Transverse colon (tissue), 4 donors: ENCODE data around the gene SIGLEC15. TPM values are rescaled to one million over a fixed set of nuclear protein-coding genes. Genes with fewer than 3 reads are reported as not detected.
"Not testable (repeated sequence)": the region's sequence is repeated elsewhere in the genome, so short reads cannot be mapped to it uniquely, and the experiment has no call there.

Experiments used
- DNase-seq: peaks from one replicate; pipeline ENCODE4 v3.0.0-alpha.2; 2019
- H3K27ac ChIP-seq, 4 donors: fragments of 200-600 bp; sonication (generic); 2 replicates each; pipeline ENCODE4 v1.5.1; 2016 to 2018; ENCODE audit warnings: inconsistent platforms in 4 of 4
- H3K27me3 ChIP-seq: fragments of 200-600 bp; sonication (generic); 2 replicates; pipeline ENCODE4 v1.5.1; 2017; ENCODE audit warnings: inconsistent platforms
- H3K36me3 ChIP-seq, 4 donors: fragments of 200-600 bp; sonication (generic); 2 replicates each; pipeline ENCODE4 v1.5.1; 2017 to 2019; ENCODE audit warnings: inconsistent platforms in 4 of 4
- H3K4me1 ChIP-seq, 4 donors: fragments of 200-600 bp; sonication (generic); 2 replicates each; pipeline ENCODE4 v1.5.1; 2017 to 2020; ENCODE audit warnings: inconsistent platforms in 4 of 4
- H3K4me3 ChIP-seq, 4 donors: fragments of 200-600 bp; sonication (generic); 1 replicate in 1 of 4; 2 replicates in 3 of 4; pipeline versions ENCODE4 v1.5.1 to v1.6.1; 2017 to 2019; ENCODE audit warnings: inconsistent platforms in 4 of 4
- H3K9me3 ChIP-seq, 2 donors: fragments of 200-600 bp; sonication (generic); 2 replicates each; pipeline ENCODE4 v1.5.1; 2017 to 2019; ENCODE audit warnings: inconsistent platforms in 2 of 2
- CTCF ChIP-seq, 5 experiments: fragments of 200-600 bp in 3 of 5; fragments of 450-650 bp in 2 of 5; sonication (generic) in 3 of 5; IDR thresholded peaks; 1 replicate in 2 of 5; 2 replicates in 3 of 5; pipeline ENCODE4 v1.5.1; 2016 to 2017; ENCODE audit warnings: antibody characterized with exemption in 5 of 5, inconsistent platforms in 3 of 5, mild to moderate bottlenecking in 2 of 5, moderate library complexity in 1 of 5
- EP300 ChIP-seq: sonication (generic); formaldehyde crosslinking; IDR thresholded peaks from one replicate; pipeline ENCODE4 v1.6.1; 2017; ENCODE audit warnings: antibody characterized with exemption, low read depth
- POLR2A ChIP-seq: fragments of 450-650 bp; IDR thresholded peaks from one replicate; pipeline ENCODE4 v1.6.1; 2016; ENCODE audit warnings: antibody characterized with exemption, mild to moderate bottlenecking, moderate library complexity
- POLR2AphosphoS5 ChIP-seq, 3 donors: sonication (generic); formaldehyde crosslinking; IDR thresholded peaks; one replicate each; pipeline ENCODE4 v1.6.1; 2016; ENCODE audit warnings: antibody characterized with exemption in 3 of 3
- WGBS, 2 donors: methylation state at CpG; one replicate each; pipeline ENCODE4 v1.1.5; 2018; ENCODE audit warnings: low coverage in 1 of 2; 5-methylcytosine and 5-hydroxymethylcytosine counted together
- in situ Hi-C, 4 donors: fragments of 200-750 bp; cut with MboI; loops; one replicate each; pipeline versions ENCODE4 v1.15.0 to v1.15.1; 2017; ENCODE audit warnings: low sequenced_read_pairs in 3 of 4, low pct_ligation_motif_present in 1 of 4, low pct_unique_long_range_greater_than_20kb in 1 of 4
- intact Hi-C: fragments of 100-400 bp; cut with DNase I; formaldehyde crosslinking; loops from one replicate; pipeline ENCODE4 v1.15.1; 2023; ENCODE audit warnings: low total_unique reads
- total RNA-seq, 4 donors: library from RNA; depleted of rRNA; stranded (reverse); fragments of >200 nt; gene quantifications; one replicate each; pipeline ENCODE4 v1.1.0, GENCODE V29; 2016

The SIGLEC15 gene
- total RNA-seq, 4 donors from 2014 or later: not detected

GRCh38 chr18:45841765-45842442 is 16.4 kb downstream of the SIGLEC15 start:
- H3K36me3 ChIP-seq: no peaks in the 10 kb centered on the region
- intact Hi-C loops: no loop called here
- H3K4me3 ChIP-seq: no peak overlapping the region
- no peak for DNase-seq
- H3K9me3 ChIP-seq: no peaks in the 10 kb centered on the region
- H3K4me1 ChIP-seq: peaks cover 6 to 23% (median 19%) of the 10 kb centered on the region in 4 donors
- peaks cover 31% of the 10 kb centered on the region for H3K27me3 ChIP-seq
- 89 to 92% methylated on average over 3 to 12 of the region's 12 CpGs for WGBS, 2 donors
- no peak for TF ChIP-seq POLR2A
- TF ChIP-seq EP300: no peak
- no peak for TF ChIP-seq POLR2AphosphoS5 (IDR thresholded peaks at IDR 0.05)
- TF ChIP-seq CTCF (IDR thresholded peaks at IDR 0.05): no peak
- H3K27ac ChIP-seq: no peak overlapping the region
- in situ Hi-C loops: no loop called here

GRCh38 chr18:45843019-45843418 is 17.5 kb downstream of the SIGLEC15 start:
- Histone ChIP-seq H3K4me3 (no peak overlapping the region), H3K36me3 (no peaks in the 10 kb centered on the region), H3K4me1 (peaks cover 2 to 12% (median 9%) of the 10 kb centered on the region in 4 donors), H3K27me3 (peaks cover 20% of the 10 kb centered on the region), H3K9me3 (no peaks in the 10 kb centered on the region), H3K27ac (no peak overlapping the region)
- no peak for DNase-seq
- intact Hi-C loops (no loop called here), in situ Hi-C loops (no loop called here)
- WGBS, 2 donors: 80 to 89% methylated on average over 4 to 9 of the region's 9 CpGs
- no peak for TF ChIP-seq CTCF (IDR thresholded peaks at IDR 0.05)
- TF ChIP-seq POLR2AphosphoS5 (IDR thresholded peaks at IDR 0.05): no peak
- no peak for TF ChIP-seq POLR2A
- TF ChIP-seq EP300: no peak

GRCh38 chr18:45844938-45845337 is 19.5 kb downstream of the SIGLEC15 start:
- 72 to 75% methylated on average over 2 to 7 of the region's 7 CpGs for WGBS, 2 donors
- Histone ChIP-seq H3K9me3 (no peaks in the 10 kb centered on the region), H3K27me3 (peaks cover under 1% of the 10 kb centered on the region), H3K4me1 (no peaks in the 10 kb centered on the region), H3K36me3 (no peaks in the 10 kb centered on the region), H3K4me3 (no peak overlapping the region), H3K27ac (no peak overlapping the region)
- DNase-seq: no peak
- in situ Hi-C loops: no loop called here
- no peak for TF ChIP-seq POLR2A
- intact Hi-C loops: no loop called here

GRCh38 chr18:45845410-45845809 is 19.9 kb downstream of the SIGLEC15 start:
- Histone ChIP-seq H3K4me3 (no peak overlapping the region), H3K9me3 (no peaks in the 10 kb centered on the region), H3K36me3 (no peaks in the 10 kb centered on the region), H3K4me1 (no peaks in the 10 kb centered on the region), H3K27me3 (no peaks in the 10 kb centered on the region), H3K27ac (no peak overlapping the region)
- no peak for DNase-seq
- WGBS, 2 donors: 87% methylated on average over 8 of the region's 8 CpGs; no CpG with 5 or more reads in 1 of the 2 donors
- in situ Hi-C loops (no loop called here), intact Hi-C loops (no loop called here)
- no peak for TF ChIP-seq POLR2A
- TF ChIP-seq POLR2AphosphoS5 (IDR thresholded peaks at IDR 0.05): no peak
- no peak for TF ChIP-seq EP300
- TF ChIP-seq CTCF (IDR thresholded peaks at IDR 0.05): no peak

GRCh38 chr18:45847119-45847518 is 21.6 kb downstream of the SIGLEC15 start:
- Histone ChIP-seq H3K36me3 (no peaks in the 10 kb centered on the region), H3K9me3 (no peaks in the 10 kb centered on the region), H3K27me3 (no peaks in the 10 kb centered on the region), H3K4me3 (no peak overlapping the region), H3K4me1 (no peaks in the 10 kb centered on the region), H3K27ac (no peak overlapping the region)
- in situ Hi-C loops: no loop called here
- TF ChIP-seq CTCF (IDR thresholded peaks at IDR 0.05) (no peak), EP300 (no peak)
- intact Hi-C loops: no loop called here
- 42 to 52% methylated on average over 3 of the region's 3 CpGs for WGBS, 2 donors
- no peak for DNase-seq

- H3K4me1 ChIP-seq, in situ Hi-C loops, intact Hi-C loops: not testable (repeated sequence)
Observed at GRCh38 chr18:45848643-45849042, 23.2 kb downstream of the SIGLEC15 start.

More at GRCh38 chr18:45848643-45849042, 23.2 kb downstream of the SIGLEC15 start:
- not testable (repeated sequence) for H3K9me3 ChIP-seq, DNase-seq, H3K27me3 ChIP-seq, H3K4me3 ChIP-seq, H3K27ac ChIP-seq
- 96% methylated on average over 13 of the region's 13 CpGs; no CpG with 5 or more reads in 1 of the 2 donors for WGBS, 2 donors
- peaks cover 0 to 10% (median 2%) of the 10 kb centered on the region in 4 donors for H3K36me3 ChIP-seq
